ENCODE measurements around the gene C1QTNF8.

Gene C1QTNF8

GRCh38 chr16:1082266-1082951 lies 13.6 kb downstream of the C1QTNF8 start:
- Histone ChIP-seq H3K27ac (ENCODE audit: low read depth, low read length) (no peak overlapping the region), H3K27me3 (ENCODE audit: control insufficient read depth, insufficient read depth, low read length) (peaks cover 11% of the 10 kb centered on the region), H3K4me3 (ENCODE audit: low read length) (no peak overlapping the region), H3K9ac (ENCODE audit: low read length) (no peak overlapping the region), H3K4me1 (ENCODE audit: control insufficient read depth, insufficient read depth, low read length) (no peaks in the 10 kb centered on the region), H3K36me3 (ENCODE audit: control insufficient read depth, insufficient read depth, low read length) (no peaks in the 10 kb centered on the region)

GRCh38 chr16:1081734-1082265 lies 14.2 kb downstream of the C1QTNF8 start:
- Histone ChIP-seq H3K27ac (ENCODE audit: low read depth, low read length) (no peak overlapping the region), H3K36me3 (ENCODE audit: control insufficient read depth, insufficient read depth, low read length) (no peaks in the 10 kb centered on the region), H3K4me3 (ENCODE audit: low read length) (no peak overlapping the region), H3K4me1 (ENCODE audit: control insufficient read depth, insufficient read depth, low read length) (no peaks in the 10 kb centered on the region), H3K27me3 (ENCODE audit: control insufficient read depth, insufficient read depth, low read length) (peaks cover 11% of the 10 kb centered on the region), H3K9ac (ENCODE audit: low read length) (no peak overlapping the region)

- Histone ChIP-seq H3K4me1 (ENCODE audit: control insufficient read depth, insufficient read depth, low read length) (no peaks in the 10 kb centered on the region), H3K4me3 (ENCODE audit: low read length) (no peak overlapping the region), H3K27me3 (ENCODE audit: control insufficient read depth, insufficient read depth, low read length) (peaks cover 11% of the 10 kb centered on the region), H3K36me3 (ENCODE audit: control insufficient read depth, insufficient read depth, low read length) (no peaks in the 10 kb centered on the region), H3K9ac (ENCODE audit: low read length) (no peak overlapping the region), H3K27ac (ENCODE audit: low read depth, low read length) (no peak overlapping the region)
Observed at GRCh38 chr16:1080801-1081733, 15.0 kb downstream of the C1QTNF8 start.

- Histone ChIP-seq H3K27me3 (ENCODE audit: control insufficient read depth, insufficient read depth, low read length) (peaks cover 11% of the 10 kb centered on the region), H3K36me3 (ENCODE audit: control insufficient read depth, insufficient read depth, low read length) (no peaks in the 10 kb centered on the region), H3K9ac (ENCODE audit: low read length) (no peak overlapping the region), H3K27ac (ENCODE audit: low read depth, low read length) (no peak overlapping the region), H3K4me1 (ENCODE audit: control insufficient read depth, insufficient read depth, low read length) (no peaks in the 10 kb centered on the region), H3K4me3 (ENCODE audit: low read length) (no peak overlapping the region)
Observed at GRCh38 chr16:1079786-1080525, 16.1 kb downstream of the C1QTNF8 start.

- peaks cover 11% of the 10 kb centered on the region for H3K27me3 ChIP-seq (ENCODE audit: control insufficient read depth, insufficient read depth, low read length)
- H3K36me3 ChIP-seq (ENCODE audit: control insufficient read depth, insufficient read depth, low read length): no peaks in the 10 kb centered on the region
- no peak overlapping the region for H3K9ac ChIP-seq (ENCODE audit: low read length)
- no peaks in the 10 kb centered on the region for H3K4me1 ChIP-seq (ENCODE audit: control insufficient read depth, insufficient read depth, low read length)
- no peak overlapping the region for H3K27ac ChIP-seq (ENCODE audit: low read depth, low read length)
- no peak overlapping the region for H3K4me3 ChIP-seq (ENCODE audit: low read length)
Observed at GRCh38 chr16:1079341-1079740, 16.7 kb downstream of the C1QTNF8 start.

- Histone ChIP-seq H3K36me3 (ENCODE audit: control insufficient read depth, insufficient read depth, low read length) (no peaks in the 10 kb centered on the region), H3K4me1 (ENCODE audit: control insufficient read depth, insufficient read depth, low read length) (no peaks in the 10 kb centered on the region), H3K4me3 (ENCODE audit: low read length) (no peak overlapping the region), H3K9ac (ENCODE audit: low read length) (no peak overlapping the region), H3K27me3 (ENCODE audit: control insufficient read depth, insufficient read depth, low read length) (peaks cover 11% of the 10 kb centered on the region), H3K27ac (ENCODE audit: low read depth, low read length) (no peak overlapping the region)
Observed at GRCh38 chr16:1078579-1079021, 17.4 kb downstream of the C1QTNF8 start.

GRCh38 chr16:1077877-1078578 lies 18.0 kb downstream of the C1QTNF8 start:
- H3K4me3 ChIP-seq (ENCODE audit: low read length): no peak overlapping the region
- H3K9ac ChIP-seq (ENCODE audit: low read length): no peak overlapping the region
- H3K4me1 ChIP-seq (ENCODE audit: control insufficient read depth, insufficient read depth, low read length): no peaks in the 10 kb centered on the region
- peaks cover 13% of the 10 kb centered on the region for H3K27me3 ChIP-seq (ENCODE audit: control insufficient read depth, insufficient read depth, low read length)
- H3K36me3 ChIP-seq (ENCODE audit: control insufficient read depth, insufficient read depth, low read length): no peaks in the 10 kb centered on the region
- H3K27ac ChIP-seq (ENCODE audit: low read depth, low read length): no peak overlapping the region

- Histone ChIP-seq H3K36me3 (ENCODE audit: control insufficient read depth, insufficient read depth, low read length) (no peaks in the 10 kb centered on the region), H3K27me3 (ENCODE audit: control insufficient read depth, insufficient read depth, low read length) (peaks cover 17% of the 10 kb centered on the region), H3K4me1 (ENCODE audit: control insufficient read depth, insufficient read depth, low read length) (no peaks in the 10 kb centered on the region), H3K27ac (ENCODE audit: low read depth, low read length) (no peak overlapping the region), H3K4me3 (ENCODE audit: low read length) (no peak overlapping the region), H3K9ac (ENCODE audit: low read length) (no peak overlapping the region)
Observed at GRCh38 chr16:1076801-1077576, 19.1 kb downstream of the C1QTNF8 start.

- Histone ChIP-seq H3K4me1 (ENCODE audit: control insufficient read depth, insufficient read depth, low read length) (no peaks in the 10 kb centered on the region), H3K9ac (ENCODE audit: low read length) (no peak overlapping the region), H3K4me3 (ENCODE audit: low read length) (no peak overlapping the region), H3K27ac (ENCODE audit: low read depth, low read length) (no peak overlapping the region), H3K27me3 (ENCODE audit: control insufficient read depth, insufficient read depth, low read length) (peaks cover 18% of the 10 kb centered on the region), H3K36me3 (ENCODE audit: control insufficient read depth, insufficient read depth, low read length) (no peaks in the 10 kb centered on the region)
Observed at GRCh38 chr16:1075546-1075945, 20.5 kb downstream of the C1QTNF8 start.

GRCh38 chr16:1074379-1074649 lies 21.7 kb downstream of the C1QTNF8 start:
- Histone ChIP-seq H3K27ac (ENCODE audit: low read depth, low read length) (no peak overlapping the region), H3K4me1 (ENCODE audit: control insufficient read depth, insufficient read depth, low read length) (no peaks in the 10 kb centered on the region), H3K9ac (ENCODE audit: low read length) (no peak overlapping the region), H3K27me3 (ENCODE audit: control insufficient read depth, insufficient read depth, low read length) (peaks cover 28% of the 10 kb centered on the region), H3K36me3 (ENCODE audit: control insufficient read depth, insufficient read depth, low read length) (no peaks in the 10 kb centered on the region), H3K4me3 (ENCODE audit: low read length) (no peak overlapping the region)

- peaks cover 30% of the 10 kb centered on the region for H3K27me3 ChIP-seq (ENCODE audit: control insufficient read depth, insufficient read depth, low read length)
- H3K4me1 ChIP-seq (ENCODE audit: control insufficient read depth, insufficient read depth, low read length): no peaks in the 10 kb centered on the region
- no peaks in the 10 kb centered on the region for H3K36me3 ChIP-seq (ENCODE audit: control insufficient read depth, insufficient read depth, low read length)
- no peak overlapping the region for H3K9ac ChIP-seq (ENCODE audit: low read length)
- no peak overlapping the region for H3K4me3 ChIP-seq (ENCODE audit: low read length)
- no peak overlapping the region for H3K27ac ChIP-seq (ENCODE audit: low read depth, low read length)
Observed at GRCh38 chr16:1073566-1074378, 22.3 kb downstream of the C1QTNF8 start.
